Nephron progenitor cell (in vitro differentiated cells): ENCODE measurements around the gene SIPA1L2.

Experiments
- DNase-seq: peaks from one replicate; pipeline ENCODE4 v3.0.0; 2021
- H3K27ac Mint-ChIP-seq: 2 replicates; pipeline ENCODE4 v1.8.0; 2021; ENCODE audit warnings: mild to moderate bottlenecking, moderate library complexity, mixed read lengths
- H3K27me3 Mint-ChIP-seq: 2 replicates; pipeline ENCODE4 v1.8.0; 2021; ENCODE audit warnings: mild to moderate bottlenecking, low read depth, mixed read lengths; ENCODE audit not compliant: poor library complexity
- H3K36me3 Mint-ChIP-seq: 2 replicates; pipeline ENCODE4 v1.8.0; 2021; ENCODE audit warnings: low read depth, mixed read lengths
- H3K4me1 Mint-ChIP-seq: 2 replicates; pipeline ENCODE4 v1.8.0; 2021; ENCODE audit warnings: mixed read lengths
- H3K4me3 Mint-ChIP-seq: 2 replicates; pipeline ENCODE4 v1.8.0; 2021; ENCODE audit warnings: mild to moderate bottlenecking, moderate library complexity, mixed read lengths
- H3K9me3 Mint-ChIP-seq: 2 replicates; pipeline ENCODE4 v1.8.0; 2021; ENCODE audit warnings: mild to moderate bottlenecking, moderate library complexity, mixed read lengths
- TF ChIP-seq, protein P1 (sequence below): fragments of 200-600 bp; sonication (generic); IDR thresholded peaks from 2 replicates; pipeline ENCODE4 v1.5.0; 2021; ENCODE audit warnings: antibody characterized with exemption

SIPA1L2 gene

GRCh38 chr1:232587141-232588008 is 42.6 kb downstream of the SIPA1L2 start:
- no peak overlapping the region for H3K4me3 Mint-ChIP-seq
- no peak for DNase-seq
- no peaks in the 10 kb centered on the region for H3K27me3 Mint-ChIP-seq
- no peaks in the 10 kb centered on the region for H3K9me3 Mint-ChIP-seq
- H3K27ac Mint-ChIP-seq = no peak overlapping the region
- TF ChIP-seq, protein P1, sequence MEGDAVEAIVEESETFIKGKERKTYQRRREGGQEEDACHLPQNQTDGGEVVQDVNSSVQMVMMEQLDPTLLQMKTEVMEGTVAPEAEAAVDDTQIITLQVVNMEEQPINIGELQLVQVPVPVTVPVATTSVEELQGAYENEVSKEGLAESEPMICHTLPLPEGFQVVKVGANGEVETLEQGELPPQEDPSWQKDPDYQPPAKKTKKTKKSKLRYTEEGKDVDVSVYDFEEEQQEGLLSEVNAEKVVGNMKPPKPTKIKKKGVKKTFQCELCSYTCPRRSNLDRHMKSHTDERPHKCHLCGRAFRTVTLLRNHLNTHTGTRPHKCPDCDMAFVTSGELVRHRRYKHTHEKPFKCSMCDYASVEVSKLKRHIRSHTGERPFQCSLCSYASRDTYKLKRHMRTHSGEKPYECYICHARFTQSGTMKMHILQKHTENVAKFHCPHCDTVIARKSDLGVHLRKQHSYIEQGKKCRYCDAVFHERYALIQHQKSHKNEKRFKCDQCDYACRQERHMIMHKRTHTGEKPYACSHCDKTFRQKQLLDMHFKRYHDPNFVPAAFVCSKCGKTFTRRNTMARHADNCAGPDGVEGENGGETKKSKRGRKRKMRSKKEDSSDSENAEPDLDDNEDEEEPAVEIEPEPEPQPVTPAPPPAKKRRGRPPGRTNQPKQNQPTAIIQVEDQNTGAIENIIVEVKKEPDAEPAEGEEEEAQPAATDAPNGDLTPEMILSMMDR = no peak
- H3K36me3 Mint-ChIP-seq = no peaks in the 10 kb centered on the region
- peaks cover 30% of the 10 kb centered on the region for H3K4me1 Mint-ChIP-seq

GRCh38 chr1:232586679-232587078 is 43.3 kb downstream of the SIPA1L2 start:
- H3K27ac Mint-ChIP-seq = no peak overlapping the region
- peaks cover 23% of the 10 kb centered on the region for H3K4me1 Mint-ChIP-seq
- H3K27me3 Mint-ChIP-seq = no peaks in the 10 kb centered on the region
- H3K36me3 Mint-ChIP-seq = no peaks in the 10 kb centered on the region
- TF ChIP-seq, protein P1 = no peak
- H3K9me3 Mint-ChIP-seq = no peaks in the 10 kb centered on the region
- DNase-seq = no peak
- no peak overlapping the region for H3K4me3 Mint-ChIP-seq

GRCh38 chr1:232585486-232585885 is 44.4 kb downstream of the SIPA1L2 start:
- no peak for DNase-seq
- H3K9me3 Mint-ChIP-seq = no peaks in the 10 kb centered on the region
- H3K27ac Mint-ChIP-seq = no peak overlapping the region
- TF ChIP-seq, protein P1 = no peak
- H3K4me1 Mint-ChIP-seq = peaks cover 12% of the 10 kb centered on the region
- no peaks in the 10 kb centered on the region for H3K36me3 Mint-ChIP-seq
- H3K27me3 Mint-ChIP-seq = no peaks in the 10 kb centered on the region
- H3K4me3 Mint-ChIP-seq = no peak overlapping the region

GRCh38 chr1:232581932-232582331 is 48.0 kb downstream of the SIPA1L2 start:
- Mint-ChIP-seq H3K9me3 (no peaks in the 10 kb centered on the region), H3K27me3 (no peaks in the 10 kb centered on the region), H3K27ac (no peak overlapping the region), H3K36me3 (no peaks in the 10 kb centered on the region), H3K4me3 (no peak overlapping the region), H3K4me1 (peaks cover 26% of the 10 kb centered on the region)
- no peak for DNase-seq
- TF ChIP-seq, protein P1 = no peak
